H9 (cell line): ENCODE data around the gene TMEM273. TPM values are rescaled to one million over a fixed set of nuclear protein-coding genes. Genes with fewer than 3 reads are reported as not detected.

Experiments used
- DNase-seq: peaks from one replicate; pipeline ENCODE4 v3.0.0-alpha.2; 2017
- H2AFZ ChIP-seq: one replicate; pipeline ENCODE4 v1.6.1; 2013; ENCODE audit warnings: mild to moderate bottlenecking, low read length, control low read depth, moderate library complexity
- H2AK5ac ChIP-seq: 2 replicates; pipeline ENCODE4 v1.6.1; 2013; ENCODE audit warnings: low read length, control low read depth, mixed read lengths; ENCODE audit not compliant: insufficient read length
- H2BK120ac ChIP-seq: one replicate; pipeline ENCODE4 v1.6.1; 2013; ENCODE audit warnings: low read depth, mild to moderate bottlenecking, low read length, control low read depth, inconsistent platforms; ENCODE audit not compliant: poor library complexity, severe bottlenecking
- H2BK12ac ChIP-seq: 2 replicates; pipeline ENCODE4 v1.6.1; 2013; ENCODE audit warnings: low read length, control low read depth, mixed read lengths, low read depth; ENCODE audit not compliant: insufficient read length
- H2BK15ac ChIP-seq: 2 replicates; pipeline ENCODE4 v1.6.1; 2013; ENCODE audit warnings: low read depth, low read length, control low read depth
- H2BK20ac ChIP-seq: one replicate; pipeline ENCODE4 v1.6.1; 2013; ENCODE audit warnings: low read depth, mild to moderate bottlenecking, low read length, control low read depth, inconsistent platforms; ENCODE audit not compliant: poor library complexity, severe bottlenecking
- H2BK5ac ChIP-seq: 2 replicates; pipeline ENCODE4 v1.6.1; 2013; ENCODE audit warnings: low read length, control low read depth, mixed read lengths; ENCODE audit not compliant: insufficient read length
- H3K14ac ChIP-seq: 2 replicates; pipeline ENCODE4 v1.6.1; 2013; ENCODE audit warnings: low read length, control low read depth; ENCODE audit not compliant: insufficient read depth
- H3K18ac ChIP-seq: 2 replicates; pipeline ENCODE4 v1.6.1; 2013; ENCODE audit warnings: low read depth, mild to moderate bottlenecking, mixed read lengths, low read length, control low read depth; ENCODE audit not compliant: insufficient read length
- H3K23ac ChIP-seq: 2 replicates; pipeline ENCODE4 v1.6.1; 2013; ENCODE audit warnings: low read length, control low read depth, mixed read lengths, low read depth; ENCODE audit not compliant: insufficient read length
- H3K23me2 ChIP-seq: 2 replicates; pipeline ENCODE4 v1.6.1; 2013; ENCODE audit warnings: low read depth, mild to moderate bottlenecking, mixed read lengths, low read length, control low read depth; ENCODE audit not compliant: insufficient read length, poor library complexity, severe bottlenecking
- H3K27ac ChIP-seq: 2 replicates; pipeline ENCODE4 v1.5.1; 2013; ENCODE audit warnings: low read length, control low read depth, mixed read lengths, low read depth; ENCODE audit not compliant: insufficient read length
- H3K27me3 ChIP-seq: 2 replicates; pipeline ENCODE4 v1.6.1; 2013; ENCODE audit warnings: low read length, control low read depth, inconsistent platforms; ENCODE audit not compliant: insufficient read depth
- H3K4ac ChIP-seq: 2 replicates; pipeline ENCODE4 v1.6.1; 2013; ENCODE audit warnings: low read depth, mild to moderate bottlenecking, control low read depth, inconsistent platforms, low read length, moderate library complexity
- H3K4me1 ChIP-seq: 2 replicates; pipeline ENCODE4 v1.6.1; 2013; ENCODE audit warnings: low read length, control low read depth, inconsistent platforms; ENCODE audit not compliant: insufficient read depth
- H3K4me2 ChIP-seq: 2 replicates; pipeline ENCODE4 v1.6.1; 2013; ENCODE audit warnings: low read length, control low read depth, mixed read lengths; ENCODE audit not compliant: insufficient read length, insufficient read depth
- H3K56ac ChIP-seq: 2 replicates; pipeline ENCODE4 v1.6.1; 2013; ENCODE audit warnings: low read depth, mild to moderate bottlenecking, mixed read lengths, low read length, control low read depth; ENCODE audit not compliant: insufficient read length
- H3K79me1 ChIP-seq: 2 replicates; pipeline ENCODE4 v1.6.1; 2013; ENCODE audit warnings: low read depth, mild to moderate bottlenecking, moderate library complexity, low read length, control low read depth, inconsistent platforms; ENCODE audit not compliant: insufficient read depth, poor library complexity, severe bottlenecking
- H3K79me2 ChIP-seq: 2 replicates; pipeline ENCODE4 v1.6.1; 2013; ENCODE audit warnings: low read length, control low read depth, inconsistent platforms; ENCODE audit not compliant: insufficient read depth
- H3K9ac ChIP-seq: 2 replicates; pipeline ENCODE4 v1.6.1; 2013; ENCODE audit warnings: low read length, control low read depth, mixed read lengths; ENCODE audit not compliant: insufficient read length; ENCODE audit errors: extremely low read depth
- H3K9me3 ChIP-seq: one replicate; pipeline ENCODE4 v1.6.1; 2013; ENCODE audit warnings: low read depth, low read length, inconsistent platforms; ENCODE audit not compliant: control insufficient read depth
- H3T11ph ChIP-seq: one replicate; pipeline ENCODE4 v1.6.1; 2013; ENCODE audit warnings: mild to moderate bottlenecking, low read length, control low read depth, inconsistent platforms
- H4K20me1 ChIP-seq: one replicate; pipeline ENCODE4 v1.6.1; 2013; ENCODE audit not compliant: control insufficient read depth, insufficient read length, insufficient read depth
- H4K5ac ChIP-seq: 2 replicates; pipeline ENCODE4 v1.6.1; 2013; ENCODE audit warnings: low read depth, mild to moderate bottlenecking, mixed read lengths, low read length, control low read depth; ENCODE audit not compliant: insufficient read length
- H4K8ac ChIP-seq: replicated peaks from 2 replicates; pipeline ENCODE4 v1.6.1; 2013; ENCODE audit warnings: low read length, control low read depth, mixed read lengths, low read depth; ENCODE audit not compliant: insufficient read length
- H4K91ac ChIP-seq: 2 replicates; pipeline ENCODE4 v1.6.1; 2013; ENCODE audit warnings: low read depth, mild to moderate bottlenecking, moderate library complexity, mixed read lengths, low read length, control low read depth; ENCODE audit not compliant: insufficient read length
- H3K27ac Mint-ChIP-seq, 3 experiments: 2 replicates in 2 of 3; 3 replicates in 1 of 3; pipeline ENCODE4 v1.8.0; 2020 to 2021; ENCODE audit warnings: mixed read lengths in 3 of 3, mild to moderate bottlenecking in 1 of 3, moderate library complexity in 1 of 3
- H3K27me3 Mint-ChIP-seq: 2 replicates; pipeline ENCODE4 v1.8.0; 2021; ENCODE audit warnings: low read depth, mild to moderate bottlenecking, moderate library complexity, mixed read lengths
- H3K36me3 Mint-ChIP-seq, 3 experiments: 2 replicates in 2 of 3; 3 replicates in 1 of 3; pipeline ENCODE4 v1.8.0; 2020 to 2021; ENCODE audit warnings: low read depth in 3 of 3, mixed read lengths in 3 of 3; ENCODE audit not compliant: insufficient read depth in 1 of 3
- H3K4me1 Mint-ChIP-seq, 2 experiments: 2 replicates each; pipeline ENCODE4 v1.8.0; 2020; ENCODE audit warnings: mixed read lengths in 2 of 2
- H3K4me3 Mint-ChIP-seq, 2 experiments: 2 replicates in 1 of 2; 3 replicates in 1 of 2; pipeline ENCODE4 v1.8.0; 2020 to 2021; ENCODE audit warnings: mild to moderate bottlenecking in 2 of 2, mixed read lengths in 2 of 2, moderate library complexity in 1 of 2
- H3K9me3 Mint-ChIP-seq, 2 experiments: 2 replicates in 1 of 2; 3 replicates in 1 of 2; pipeline ENCODE4 v1.8.0; 2020; ENCODE audit warnings: mild to moderate bottlenecking in 2 of 2, mixed read lengths in 2 of 2, moderate library complexity in 1 of 2
- WGBS: extraction: QIAGEN DNeasy Blood & Tissue Kit; methylation state at CpG from one replicate; pipeline ENCODE4 v1.1.7; 2013; ENCODE audit warnings: missing lambda C conversion rate, low lambda C conversion rate, mixed read lengths; ENCODE audit not compliant: insufficient read length; ENCODE audit errors: extremely low coverage; 5-methylcytosine and 5-hydroxymethylcytosine counted together
- total RNA-seq: library from RNA; stranded (reverse); gene quantifications from 2 replicates; pipeline ENCODE4 v1.2.1, GENCODE V29; 2021
- TF ChIP-seq, protein P1 (sequence below): fragments of 200-600 bp; sonication (generic); conservative IDR thresholded peaks from 3 replicates; pipeline ENCODE4 v1.8.0; 2021; ENCODE audit warnings: antibody characterized with exemption, mild to moderate bottlenecking

The TMEM273 gene
- total RNA-seq, 1 experiment from 2014 or later: not detected

DNA sequence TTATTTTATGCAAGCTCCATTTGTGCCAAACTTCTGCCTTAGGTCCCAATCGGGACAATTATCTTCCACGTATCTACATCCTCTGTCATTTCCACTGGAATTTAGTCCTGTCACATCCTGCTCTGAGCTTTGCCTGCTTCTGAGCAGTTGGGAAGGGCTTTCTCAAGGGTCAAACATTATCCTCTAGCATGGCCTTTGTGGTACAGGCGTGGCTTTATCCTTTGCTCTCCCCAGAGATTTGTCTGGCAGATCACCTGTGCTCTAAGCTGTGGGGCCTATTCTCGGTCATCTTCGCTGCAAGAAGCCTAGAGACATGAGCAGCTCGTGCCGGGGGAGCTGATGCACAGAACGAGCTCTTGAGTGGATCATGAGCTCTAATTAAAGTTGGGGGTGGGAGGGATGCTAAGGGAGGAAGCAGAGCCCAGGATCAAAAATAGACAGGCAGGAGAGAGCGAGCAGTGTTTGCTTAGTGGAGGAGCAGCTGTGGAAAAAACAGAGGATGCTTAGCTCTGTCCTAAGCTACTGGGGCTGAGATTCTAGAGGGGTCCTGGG is 19.8 kb upstream of the TMEM273 start:
- TF ChIP-seq, protein P1, sequence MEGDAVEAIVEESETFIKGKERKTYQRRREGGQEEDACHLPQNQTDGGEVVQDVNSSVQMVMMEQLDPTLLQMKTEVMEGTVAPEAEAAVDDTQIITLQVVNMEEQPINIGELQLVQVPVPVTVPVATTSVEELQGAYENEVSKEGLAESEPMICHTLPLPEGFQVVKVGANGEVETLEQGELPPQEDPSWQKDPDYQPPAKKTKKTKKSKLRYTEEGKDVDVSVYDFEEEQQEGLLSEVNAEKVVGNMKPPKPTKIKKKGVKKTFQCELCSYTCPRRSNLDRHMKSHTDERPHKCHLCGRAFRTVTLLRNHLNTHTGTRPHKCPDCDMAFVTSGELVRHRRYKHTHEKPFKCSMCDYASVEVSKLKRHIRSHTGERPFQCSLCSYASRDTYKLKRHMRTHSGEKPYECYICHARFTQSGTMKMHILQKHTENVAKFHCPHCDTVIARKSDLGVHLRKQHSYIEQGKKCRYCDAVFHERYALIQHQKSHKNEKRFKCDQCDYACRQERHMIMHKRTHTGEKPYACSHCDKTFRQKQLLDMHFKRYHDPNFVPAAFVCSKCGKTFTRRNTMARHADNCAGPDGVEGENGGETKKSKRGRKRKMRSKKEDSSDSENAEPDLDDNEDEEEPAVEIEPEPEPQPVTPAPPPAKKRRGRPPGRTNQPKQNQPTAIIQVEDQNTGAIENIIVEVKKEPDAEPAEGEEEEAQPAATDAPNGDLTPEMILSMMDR: no peak
- Histone ChIP-seq H4K91ac (no peak overlapping the region), H2BK15ac (no peak overlapping the region), H2AFZ (no peak overlapping the region), H3K27me3 (no peaks in the 10 kb centered on the region), H2BK20ac (no peak overlapping the region), H2AK5ac (no peak overlapping the region), H3K79me2 (no peaks in the 10 kb centered on the region), H2BK120ac (no peak overlapping the region), H3T11ph (no peak overlapping the region), H2BK12ac (no peak overlapping the region), H3K4ac (no peak overlapping the region), H3K9ac (no peak overlapping the region), H3K27ac (no peak overlapping the region), H3K4me1 (no peaks in the 10 kb centered on the region; the same call in 1 of the 2 replicates), H2BK5ac (no peak overlapping the region), H4K5ac (no peak overlapping the region), H3K23ac (no peak overlapping the region), H3K56ac (no peak overlapping the region), H3K9me3 (no peaks in the 10 kb centered on the region), H3K14ac (no peak overlapping the region), H3K23me2 (no peaks in the 10 kb centered on the region), H3K18ac (no peak overlapping the region), H3K4me2 (no peak overlapping the region), H4K8ac (no peak overlapping the region), H4K20me1 (no peaks in the 10 kb centered on the region), H3K79me1 (no peaks in the 10 kb centered on the region)
- peaks cover 6 to 8% of the 10 kb centered on the region in 2 experiments for H3K4me1 Mint-ChIP-seq
- peaks cover 0 to 13% of the 10 kb centered on the region in 2 experiments; a peak in 1 of 5 replicates for H3K9me3 Mint-ChIP-seq
- no peaks in the 10 kb centered on the region; a peak in 1 of 7 replicates for H3K36me3 Mint-ChIP-seq
- H3K4me3 Mint-ChIP-seq: no peak overlapping the region
- peaks cover 31% of the 10 kb centered on the region for H3K27me3 Mint-ChIP-seq
- WGBS: no CpG with 5 or more reads among the region's 9 CpGs
- no peak overlapping the region for H3K27ac Mint-ChIP-seq
- no peak for DNase-seq
